Dendritic cell treated with granulocyte-macrophage colony-stimulating factor and Interleukin-4, amounts not matched to agents 40 ng/mL and 50 ng/mL, for 4 days (primary cell): ENCODE measurements around the gene CDC6.
A peak's percentile ranks its signal among the peaks of the same experiment; 100 is the strongest.

Experiments used
- H3K27ac Mint-ChIP-seq: one replicate; pipeline ENCODE4 v1.8.0; 2022; ENCODE audit warnings: mild to moderate bottlenecking, mixed read lengths
- H3K27me3 Mint-ChIP-seq: one replicate; pipeline ENCODE4 v1.8.0; 2022; ENCODE audit warnings: mild to moderate bottlenecking, mixed read lengths
- H3K36me3 Mint-ChIP-seq: one replicate; pipeline ENCODE4 v1.8.0; 2022; ENCODE audit warnings: low read depth, mixed read lengths
- H3K4me1 Mint-ChIP-seq: one replicate; pipeline ENCODE4 v1.8.0; 2022; ENCODE audit warnings: low read depth, mixed read lengths
- H3K4me3 Mint-ChIP-seq: one replicate; pipeline ENCODE4 v1.8.0; 2022; ENCODE audit warnings: mild to moderate bottlenecking, moderate library complexity, mixed read lengths
- H3K9me3 Mint-ChIP-seq: one replicate; pipeline ENCODE4 v1.8.0; 2022; ENCODE audit warnings: mixed read lengths
- intact Hi-C: fragments of 100-400 bp; cut with micrococcal nuclease; formaldehyde crosslinking; loops from one replicate; pipeline ENCODE4 v1.15.0; 2022

Gene CDC6

GRCh38 chr17:40318830-40319391, 31.2 kb downstream of the CDC6 start:
- Mint-ChIP-seq H3K27ac (peak overlapping the region; percentile 96), H3K9me3 (no peaks in the 10 kb centered on the region), H3K36me3 (peaks cover 42% of the 10 kb centered on the region), H3K27me3 (peaks cover 1% of the 10 kb centered on the region), H3K4me1 (peaks cover 97% of the 10 kb centered on the region), H3K4me3 (peak overlapping the region; percentile 94)
- intact Hi-C loops, result no loop called here

GRCh38 chr17:40319651-40320540, 32.2 kb downstream of the CDC6 start:
- Mint-ChIP-seq H3K27me3 (peaks cover 1% of the 10 kb centered on the region), H3K36me3 (peaks cover 42% of the 10 kb centered on the region), H3K4me3 (peak overlapping the region; percentile 94), H3K4me1 (peaks cover 97% of the 10 kb centered on the region), H3K27ac (peak overlapping the region; percentile 96), H3K9me3 (no peaks in the 10 kb centered on the region)
- intact Hi-C loops, result no loop called here

DNA sequence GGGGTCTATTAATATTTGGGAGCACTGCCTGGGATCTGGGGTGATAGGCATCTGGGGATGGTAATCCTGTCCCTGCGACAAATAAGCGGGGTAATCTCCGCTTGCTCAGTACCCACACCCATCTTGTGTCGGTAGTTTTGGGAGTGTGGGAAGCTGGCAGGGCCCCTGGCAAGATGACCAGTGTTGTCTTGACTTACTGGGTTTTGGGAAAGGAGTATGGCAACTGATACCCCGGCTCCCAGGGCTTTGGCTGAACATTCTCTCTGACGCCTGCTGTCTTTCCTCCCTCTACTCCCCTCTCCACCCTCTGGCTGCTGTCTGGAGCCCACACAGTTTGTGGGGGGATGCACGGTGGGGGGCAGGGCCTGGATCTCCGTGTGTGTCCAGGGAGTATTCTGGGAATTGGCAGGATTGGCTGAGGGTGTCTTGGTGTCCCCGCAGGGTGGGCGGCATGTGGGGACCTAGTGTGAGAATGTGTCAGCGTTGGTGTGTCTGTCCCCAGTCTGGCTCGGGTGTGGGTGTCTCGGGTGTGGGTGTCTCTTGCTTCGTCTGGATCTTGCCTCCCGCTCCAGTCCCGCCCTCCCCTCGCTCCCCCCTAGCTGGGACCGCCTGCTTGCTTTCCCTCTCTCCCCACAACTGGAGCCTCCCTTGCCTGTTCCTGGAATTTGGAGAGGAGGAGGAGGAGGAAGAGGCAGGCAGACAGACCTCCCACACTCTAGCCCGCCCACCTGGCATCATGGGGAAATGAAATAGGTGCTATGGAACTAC, 33.3 kb downstream of the CDC6 start:
- Mint-ChIP-seq H3K4me1 (peaks cover 98% of the 10 kb centered on the region), H3K27ac (peak overlapping the region; percentile 96), H3K27me3 (peaks cover 1% of the 10 kb centered on the region), H3K36me3 (peaks cover 42% of the 10 kb centered on the region), H3K4me3 (peak overlapping the region; percentile 94), H3K9me3 (no peaks in the 10 kb centered on the region)
- intact Hi-C loops, result no loop called here

DNA sequence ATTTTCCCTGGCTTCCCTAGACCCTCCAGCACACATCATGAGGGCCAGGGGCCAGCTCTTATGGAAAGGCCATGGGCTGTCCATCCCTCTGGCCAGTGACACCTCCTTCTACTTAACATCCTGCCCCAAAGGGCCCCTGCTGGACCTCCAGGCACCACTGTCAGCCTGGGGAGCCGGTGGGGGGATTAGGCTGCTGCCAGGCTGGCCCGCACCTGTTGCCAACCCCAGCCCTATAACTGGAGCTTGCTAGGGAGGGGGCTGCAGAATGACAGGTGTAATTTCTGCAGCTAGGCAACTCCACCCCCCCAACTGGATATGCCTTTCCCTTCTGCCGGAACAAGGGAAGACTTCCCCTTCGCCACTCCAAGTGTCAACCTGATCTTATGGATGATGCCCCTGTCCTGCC, 33.8 kb downstream of the CDC6 start:
- intact Hi-C loops, result no loop called here
- Mint-ChIP-seq H3K4me1 (peaks cover 98% of the 10 kb centered on the region), H3K27me3 (no peaks in the 10 kb centered on the region), H3K9me3 (no peaks in the 10 kb centered on the region), H3K36me3 (peaks cover 46% of the 10 kb centered on the region), H3K4me3 (peak overlapping the region; percentile 94), H3K27ac (peak overlapping the region; percentile 96)

DNA sequence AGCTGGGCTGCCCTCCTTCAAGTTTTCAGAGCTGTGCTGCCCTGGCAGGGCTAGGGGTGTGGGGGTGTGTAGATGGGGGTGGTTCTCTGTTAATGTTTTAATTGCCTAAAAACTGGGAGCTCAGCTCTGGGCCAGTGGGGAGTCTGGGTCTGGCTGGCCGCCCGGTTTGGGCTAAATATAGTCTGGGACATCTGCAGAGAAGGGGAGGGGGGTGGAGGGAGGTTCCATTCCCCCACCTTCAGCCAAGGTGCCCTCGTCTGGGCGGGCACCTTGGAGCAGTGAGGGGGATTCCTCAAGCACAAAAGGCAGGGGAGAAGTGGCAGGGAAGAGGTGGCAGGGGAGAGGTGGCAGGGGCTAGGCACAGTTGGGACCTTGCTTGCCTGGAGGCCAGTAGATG, 34.3 kb downstream of the CDC6 start:
- Mint-ChIP-seq H3K27ac (peak overlapping the region; percentile 96), H3K36me3 (peaks cover 47% of the 10 kb centered on the region), H3K27me3 (no peaks in the 10 kb centered on the region), H3K9me3 (no peaks in the 10 kb centered on the region), H3K4me3 (peak overlapping the region; percentile 94), H3K4me1 (peaks cover 98% of the 10 kb centered on the region)
- intact Hi-C loops, result loop anchor here (2.0 kb wide), 1 partner anchor 21 kb away; no protein-coding TSS in a partner anchor

DNA sequence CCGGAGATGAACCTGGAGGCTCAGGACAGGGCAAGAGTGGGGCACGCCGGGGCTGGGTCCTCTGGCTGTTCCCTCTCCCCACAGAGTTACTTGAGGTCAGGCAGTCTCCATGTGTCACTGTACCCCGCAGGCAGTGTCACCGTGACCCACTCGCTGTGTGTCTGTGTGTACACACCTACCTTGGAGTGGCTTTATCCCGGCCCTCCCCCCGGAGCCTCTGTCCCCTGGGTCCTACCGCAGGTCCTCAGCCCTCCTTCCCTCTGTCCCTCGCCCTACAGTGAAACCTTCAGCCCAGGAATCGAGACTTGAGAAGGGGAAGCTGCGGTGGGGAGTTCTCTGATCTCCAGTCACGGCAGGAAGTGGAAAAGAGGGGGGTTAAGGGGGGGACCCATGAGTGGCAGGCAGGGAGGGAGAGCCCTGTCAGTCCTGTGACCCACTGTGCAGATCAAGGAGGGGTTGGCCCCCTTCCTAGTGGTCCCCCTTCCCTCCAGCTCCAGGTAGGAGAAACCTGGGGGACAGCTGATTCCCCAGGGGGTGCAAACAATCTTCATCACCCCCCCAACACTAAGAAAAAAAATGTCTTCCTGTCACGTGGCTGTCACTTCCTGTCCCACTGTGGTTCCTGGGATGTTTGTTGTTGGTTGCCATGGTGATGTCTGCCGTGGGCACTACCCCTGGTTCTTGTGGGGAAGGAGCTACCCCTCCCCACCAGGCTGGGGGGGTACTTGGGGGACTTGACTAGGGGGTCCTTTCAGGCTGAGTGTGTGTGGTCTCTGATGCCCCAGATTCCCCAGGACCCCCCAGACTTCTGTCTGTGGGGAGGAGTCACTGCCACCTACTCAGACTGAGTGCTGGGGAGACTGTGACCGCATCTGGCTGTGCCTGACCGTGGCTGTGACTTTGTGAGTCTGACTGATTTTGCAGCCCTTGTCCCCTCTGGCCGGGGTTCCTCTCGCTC, 35.0 kb downstream of the CDC6 start:
- intact Hi-C loops, result loop anchor here (2.0 kb wide), 1 partner anchor 20 kb away; no protein-coding TSS in a partner anchor
- peak overlapping the region; percentile 96 for H3K27ac Mint-ChIP-seq
- no peaks in the 10 kb centered on the region for H3K9me3 Mint-ChIP-seq
- H3K36me3 Mint-ChIP-seq, result peaks cover 54% of the 10 kb centered on the region
- H3K27me3 Mint-ChIP-seq, result no peaks in the 10 kb centered on the region
- H3K4me3 Mint-ChIP-seq, result peak overlapping the region; percentile 94
- peaks cover 98% of the 10 kb centered on the region for H3K4me1 Mint-ChIP-seq

DNA sequence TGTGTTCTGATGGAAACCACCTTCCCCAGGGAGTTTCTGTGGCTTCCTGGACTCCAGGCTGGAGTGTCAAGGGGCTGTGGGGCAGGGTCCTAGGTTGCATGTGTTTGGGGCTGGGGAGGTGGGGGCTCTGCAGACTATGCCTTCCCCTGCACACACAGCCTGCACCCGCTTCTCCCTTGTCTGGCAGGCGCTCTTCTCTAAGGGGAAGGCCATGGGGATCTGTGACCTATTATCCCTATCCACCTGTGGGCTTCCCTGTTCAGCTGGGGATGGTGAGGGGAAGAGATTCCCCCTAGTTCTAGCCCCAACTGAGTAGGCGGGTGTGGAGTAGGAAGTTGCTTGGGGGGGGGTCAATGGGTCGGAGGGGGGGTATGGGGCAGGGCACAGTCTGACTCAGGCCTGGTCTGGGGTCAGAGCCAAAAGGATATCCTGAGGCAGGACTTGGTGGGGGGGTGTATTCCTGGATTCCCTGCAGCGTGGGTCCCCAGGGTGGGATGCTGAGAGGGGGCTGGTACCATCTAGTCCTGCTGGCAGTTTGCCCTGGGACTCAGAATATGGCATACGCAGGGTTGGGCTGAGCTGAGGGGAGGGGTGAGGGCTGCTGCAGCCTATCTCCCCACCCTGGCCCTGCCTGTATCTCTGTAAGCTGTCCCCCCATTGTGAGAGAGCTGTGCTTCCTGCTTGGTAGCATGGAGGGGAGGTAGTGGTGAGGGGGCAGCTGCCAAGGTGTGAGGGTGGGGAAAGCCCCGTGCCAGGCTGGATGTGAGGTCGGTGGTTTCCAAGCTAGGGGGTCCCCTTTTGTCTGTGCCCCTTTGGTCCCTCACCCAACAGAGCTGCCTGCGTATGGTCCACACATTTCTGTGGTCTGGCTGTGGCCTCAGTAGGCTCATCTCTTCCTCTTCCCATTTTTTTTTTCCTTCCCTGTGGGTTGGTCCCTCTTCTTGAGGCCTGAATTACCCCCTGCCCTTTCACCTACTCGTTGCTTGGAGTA, 36.0 kb downstream of the CDC6 start:
- Mint-ChIP-seq H3K27me3 (no peaks in the 10 kb centered on the region), H3K4me1 (peaks cover 100% of the 10 kb centered on the region), H3K9me3 (no peaks in the 10 kb centered on the region), H3K27ac (peak overlapping the region; percentile 96), H3K4me3 (peak overlapping the region; percentile 94), H3K36me3 (peaks cover 45% of the 10 kb centered on the region)
- intact Hi-C loops, result loop anchor here (2.0 kb wide), 1 partner anchor 19 kb away; no protein-coding TSS in a partner anchor

DNA sequence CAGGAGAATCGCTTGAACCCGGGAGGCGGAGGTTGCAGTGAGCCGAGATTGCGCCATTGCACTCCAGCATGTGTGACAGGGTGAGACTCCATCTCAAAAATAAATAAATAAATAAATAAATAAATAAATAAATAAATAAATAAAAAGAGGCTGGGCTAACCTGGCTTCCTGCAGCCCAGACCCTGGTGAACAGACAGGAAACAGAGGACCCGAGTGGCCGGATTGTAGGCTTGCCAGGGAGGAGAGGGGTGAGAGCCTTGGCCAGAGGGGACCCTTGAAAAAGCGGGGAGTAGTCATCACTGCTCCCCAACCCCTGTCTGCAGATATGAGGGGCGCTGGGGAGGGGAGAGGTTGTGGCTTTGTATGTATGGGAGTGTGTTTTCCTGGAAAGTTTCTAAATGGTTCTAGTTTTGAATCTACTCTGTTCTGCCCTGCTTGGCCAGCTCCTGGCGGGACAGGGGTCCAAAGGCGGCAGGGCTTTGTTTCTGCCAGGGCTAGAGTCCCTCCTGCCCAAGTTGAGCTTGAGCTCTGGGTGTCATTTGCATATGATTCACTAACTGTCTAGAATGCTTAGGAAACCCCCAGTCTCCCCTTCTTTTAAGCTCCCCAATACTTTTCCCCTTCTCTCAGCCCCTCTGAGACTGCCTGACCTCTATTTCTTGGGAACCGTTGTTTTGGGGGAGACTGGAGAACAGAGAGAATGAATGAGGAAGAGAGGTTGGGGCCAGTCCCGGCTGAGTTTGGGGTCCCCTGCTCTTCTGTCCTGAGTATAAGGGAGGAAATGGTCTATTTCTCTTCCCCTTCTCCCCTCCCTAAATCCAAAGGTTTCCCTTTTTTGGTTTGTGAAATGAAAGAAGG, 37.7 kb downstream of the CDC6 start:
- intact Hi-C loops, result no loop called here
- H3K4me1 Mint-ChIP-seq, result peaks cover 98% of the 10 kb centered on the region
- no peaks in the 10 kb centered on the region for H3K27me3 Mint-ChIP-seq
- no peaks in the 10 kb centered on the region for H3K9me3 Mint-ChIP-seq
- H3K4me3 Mint-ChIP-seq, result peak overlapping the region; percentile 55
- H3K27ac Mint-ChIP-seq, result peak overlapping the region; percentile 96
- H3K36me3 Mint-ChIP-seq, result peaks cover 33% of the 10 kb centered on the region

DNA sequence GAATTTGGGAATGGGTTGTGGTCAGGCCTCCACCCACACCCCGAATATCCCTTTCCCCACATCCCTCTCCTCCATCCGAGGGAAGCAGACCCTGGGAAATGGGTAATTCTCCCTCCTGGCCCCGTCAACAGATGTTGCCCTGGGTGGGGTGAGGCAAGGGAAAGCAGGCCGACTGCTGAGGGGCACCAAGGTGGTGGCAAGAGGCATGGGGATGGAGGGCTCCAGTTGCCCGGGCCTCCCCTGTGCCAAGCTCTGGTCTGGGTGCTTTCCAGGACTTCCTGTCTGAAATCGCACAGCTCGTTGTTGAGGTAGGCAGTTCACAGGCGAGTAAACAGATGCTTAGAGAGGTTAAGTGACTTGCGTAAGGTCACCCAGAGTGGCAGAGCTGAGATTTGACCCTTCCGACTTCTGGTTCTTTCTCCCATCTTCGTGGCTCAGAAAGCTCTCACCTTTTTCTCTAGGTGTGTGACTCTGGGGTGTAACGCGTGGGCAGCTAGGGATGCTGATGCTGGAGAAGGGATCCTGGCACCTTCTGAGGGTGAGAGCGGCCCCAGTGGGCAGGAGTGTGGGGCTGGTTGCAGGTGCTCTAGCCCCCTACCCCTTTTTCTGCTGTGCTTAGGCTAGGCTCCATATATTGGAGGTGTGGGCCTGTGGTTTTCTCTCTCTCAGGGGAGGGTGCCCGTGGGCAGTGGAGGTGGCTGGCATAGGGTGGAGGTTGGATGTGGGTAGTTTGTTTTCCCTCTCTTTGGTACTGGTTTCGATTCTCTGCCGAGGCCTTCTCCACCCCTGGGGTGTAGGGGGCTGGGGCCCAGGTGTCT, 38.5 kb downstream of the CDC6 start:
- intact Hi-C loops, result no loop called here

GRCh38 chr17:40326832-40327199, 39.1 kb downstream of the CDC6 start:
- Mint-ChIP-seq H3K27me3 (no peaks in the 10 kb centered on the region), H3K4me1 (peaks cover 98% of the 10 kb centered on the region), H3K27ac (peak overlapping the region; percentile 96), H3K9me3 (no peaks in the 10 kb centered on the region), H3K4me3 (peak overlapping the region; percentile 42), H3K36me3 (peaks cover 39% of the 10 kb centered on the region)
- intact Hi-C loops, result no loop called here

More for the DNA sequence above, 38.5 kb downstream of the CDC6 start:
- Mint-ChIP-seq H3K4me1 (peaks cover 98% of the 10 kb centered on the region), H3K36me3 (peaks cover 39% of the 10 kb centered on the region), H3K9me3 (no peaks in the 10 kb centered on the region), H3K27ac (peak overlapping the region; percentile 96), H3K27me3 (no peaks in the 10 kb centered on the region), H3K4me3 (peak overlapping the region; percentile 55)

DNA sequence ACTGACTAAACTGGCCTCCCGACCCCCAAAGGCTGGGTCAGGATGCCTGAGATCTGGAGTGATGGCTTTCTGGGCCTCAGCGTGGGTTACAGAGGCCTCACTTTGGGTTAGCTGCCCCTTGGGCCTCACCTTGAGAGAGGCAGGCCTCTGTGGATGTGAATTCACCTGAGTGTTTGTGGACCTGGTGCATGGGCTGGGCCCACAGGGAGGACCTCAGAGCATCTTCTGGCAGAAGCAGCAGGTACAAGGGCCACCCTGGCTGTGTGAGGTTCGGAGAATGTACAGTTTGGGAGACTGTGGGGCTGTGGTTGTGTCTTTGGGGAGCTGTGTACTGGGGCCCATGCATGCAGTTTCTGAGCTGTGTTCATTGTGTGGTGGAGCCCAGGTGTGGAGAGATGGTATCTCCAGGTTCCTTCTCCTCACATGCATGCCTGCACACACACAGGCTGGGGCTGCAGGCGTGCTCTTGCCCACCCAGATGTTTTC, 39.6 kb downstream of the CDC6 start:
- peaks cover 39% of the 10 kb centered on the region for H3K36me3 Mint-ChIP-seq
- H3K27ac Mint-ChIP-seq, result peak overlapping the region; percentile 96
- intact Hi-C loops, result no loop called here
- H3K4me1 Mint-ChIP-seq, result peaks cover 98% of the 10 kb centered on the region
- no peaks in the 10 kb centered on the region for H3K27me3 Mint-ChIP-seq
- no peaks in the 10 kb centered on the region for H3K9me3 Mint-ChIP-seq
- peak overlapping the region; percentile 42 for H3K4me3 Mint-ChIP-seq
